GM12878 (cell line): Measurements from ENCODE around the gene NEUROD6. TPM values are rescaled to one million over a fixed set of nuclear protein-coding genes. Genes with fewer than 3 reads are reported as not detected.

Experiments used
- ETV6 ChIP-seq, 2 experiments: fragments of 450-650 bp in 1 of 2; IDR thresholded peaks in 1 of 2; conservative IDR thresholded peaks in 1 of 2; 2 replicates each; pipeline ENCODE4 v1.6.1; 2014; ENCODE audit warnings: antibody characterized with exemption in 1 of 2, borderline replicate concordance in 1 of 2, low read depth in 1 of 2, mild to moderate bottlenecking in 1 of 2, moderate library complexity in 1 of 2
- GABPA ChIP-seq: IDR thresholded peaks from 2 replicates; pipeline ENCODE4 v1.6.1; 2014; ENCODE audit warnings: antibody characterized with exemption, low read depth, mild to moderate bottlenecking, inconsistent platforms
- KAT2A ChIP-seq: conservative IDR thresholded peaks from 2 replicates; pipeline ENCODE4 v1.6.1; 2011; ENCODE audit warnings: low read depth, low read length; ENCODE audit not compliant: control insufficient read depth
- NFYB ChIP-seq: IDR thresholded peaks from 2 replicates; pipeline ENCODE4 v1.6.1; 2011; ENCODE audit warnings: low read depth, mild to moderate bottlenecking, low read length, improper control_type of control experiment, moderate library complexity; ENCODE audit not compliant: insufficient read depth
- POLR2AphosphoS2 ChIP-seq: IDR thresholded peaks from 2 replicates; pipeline ENCODE4 v1.6.1; 2011; ENCODE audit warnings: low read depth, mild to moderate bottlenecking, low read length, improper control_type of control experiment, moderate library complexity
- SIX5 ChIP-seq: IDR thresholded peaks from 2 replicates; pipeline ENCODE4 v1.6.1; 2011; ENCODE audit warnings: mild to moderate bottlenecking, low read depth, low read length, moderate library complexity; ENCODE audit not compliant: severe bottlenecking
- STAT1 ChIP-seq: fragments of 450-650 bp; conservative IDR thresholded peaks from 2 replicates; pipeline ENCODE4 v1.6.1; 2014; ENCODE audit warnings: antibody characterized with exemption, mild to moderate bottlenecking
- TARDBP ChIP-seq: IDR thresholded peaks from 2 replicates; pipeline ENCODE4 v1.6.1; 2016; ENCODE audit warnings: borderline replicate concordance
- TCF3 ChIP-seq: IDR thresholded peaks from 2 replicates; pipeline ENCODE4 v1.6.1; 2012; ENCODE audit warnings: low read depth, mild to moderate bottlenecking, low read length, borderline replicate concordance; ENCODE audit not compliant: insufficient read depth
- USF2 ChIP-seq: IDR thresholded peaks from 2 replicates; pipeline ENCODE4 v1.6.1; 2011; ENCODE audit warnings: low read depth, low read length, improper control_type of control experiment, borderline replicate concordance
- ZBTB40 ChIP-seq: fragments of 450-650 bp; IDR thresholded peaks from 2 replicates; pipeline ENCODE4 v1.6.1; 2016; ENCODE audit warnings: mild to moderate bottlenecking, moderate library complexity, borderline replicate concordance
- polyA plus RNA-seq, 11 experiments: library from polyadenylated mRNA; depleted of rRNA in 4 of 11; unstranded in 6 of 11; stranded (reverse) in 5 of 11; fragments of >200 nt; fragmentation: Nextera tagmentation in 4 of 11; fragmentation: Illumina TruSeq in 1 of 11; extraction: Ambion mirVana in 4 of 11; extraction: Trizol in 1 of 11; gene quantifications; 1 replicate in 1 of 11; 2 replicates in 10 of 11; pipeline versions ENCODE4 v1.2.1 to v1.2.3, GENCODE V29; 2011 to 2016; ENCODE audit warnings: inconsistent platforms in 2 of 11, missing spikeins in 2 of 11, low read depth in 1 of 11
- total RNA-seq, 4 experiments: library from RNA; depleted of rRNA in 3 of 4; stranded (reverse); fragments of >200 nt in 3 of 4; fragmentation: Illumina TruSeq in 1 of 4; extraction: Trizol in 1 of 4; gene quantifications; 2 replicates each; pipeline versions ENCODE4 v1.2.1 to v1.2.3, GENCODE V29; 2013 to 2021
- TF ChIP-seq, protein P1 (sequence below): fragments of 450-650 bp; IDR thresholded peaks from 2 replicates; pipeline ENCODE4 v1.6.1; 2016; ENCODE audit warnings: mild to moderate bottlenecking

Gene NEUROD6
- total and polyA plus RNA-seq, 10 of the 15 experiments (the other 5 are each of a cell fraction or from before 2014, with no cell fraction given) = not detected

DNA sequence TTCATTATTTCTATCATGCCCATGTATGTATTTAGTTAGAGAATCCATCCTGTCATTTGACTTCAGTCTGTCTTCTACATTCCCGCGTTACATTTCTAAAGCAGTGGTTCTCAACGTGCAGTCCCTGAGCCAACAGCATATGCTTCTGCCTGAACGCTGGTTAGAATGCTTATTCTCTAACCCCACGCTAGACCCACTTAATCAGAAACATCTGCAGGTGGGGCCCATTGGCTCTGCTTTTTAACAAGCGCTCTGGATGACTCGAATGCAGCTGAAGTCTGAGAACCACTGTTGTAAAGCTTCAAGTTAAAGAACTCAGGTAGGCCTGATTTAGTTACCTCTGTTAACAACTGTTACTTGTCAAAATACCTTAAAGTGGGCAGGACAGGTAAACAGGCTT is 38.2 kb downstream of the NEUROD6 start (continued):
- TF ChIP-seq, protein P1, sequence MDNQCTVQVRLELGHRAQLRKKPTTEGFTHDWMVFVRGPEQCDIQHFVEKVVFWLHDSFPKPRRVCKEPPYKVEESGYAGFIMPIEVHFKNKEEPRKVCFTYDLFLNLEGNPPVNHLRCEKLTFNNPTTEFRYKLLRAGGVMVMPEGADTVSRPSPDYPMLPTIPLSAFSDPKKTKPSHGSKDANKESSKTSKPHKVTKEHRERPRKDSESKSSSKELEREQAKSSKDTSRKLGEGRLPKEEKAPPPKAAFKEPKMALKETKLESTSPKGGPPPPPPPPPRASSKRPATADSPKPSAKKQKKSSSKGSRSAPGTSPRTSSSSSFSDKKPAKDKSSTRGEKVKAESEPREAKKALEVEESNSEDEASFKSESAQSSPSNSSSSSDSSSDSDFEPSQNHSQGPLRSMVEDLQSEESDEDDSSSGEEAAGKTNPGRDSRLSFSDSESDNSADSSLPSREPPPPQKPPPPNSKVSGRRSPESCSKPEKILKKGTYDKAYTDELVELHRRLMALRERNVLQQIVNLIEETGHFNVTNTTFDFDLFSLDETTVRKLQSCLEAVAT = no peak
- no peak for TF ChIP-seq ETV6 (conservative IDR thresholded peaks at IDR 0.05 in 1 of 2, IDR thresholded peaks at IDR 0.05 in 1 of 2; ENCODE audit: borderline replicate concordance in 1 of 2, low read depth in 1 of 2)
- TF ChIP-seq NFYB = no peak
- TF ChIP-seq GABPA = no peak
- TF ChIP-seq ZBTB40 = no peak
- no peak for TF ChIP-seq USF2
- TF ChIP-seq TCF3 = no peak
- no peak for TF ChIP-seq TARDBP
- no peak for TF ChIP-seq SIX5
- TF ChIP-seq STAT1 = no peak
- no peak for TF ChIP-seq KAT2A
- no peak for TF ChIP-seq POLR2AphosphoS2
